ENCODE results near the gene SLC25A48.

DNA sequence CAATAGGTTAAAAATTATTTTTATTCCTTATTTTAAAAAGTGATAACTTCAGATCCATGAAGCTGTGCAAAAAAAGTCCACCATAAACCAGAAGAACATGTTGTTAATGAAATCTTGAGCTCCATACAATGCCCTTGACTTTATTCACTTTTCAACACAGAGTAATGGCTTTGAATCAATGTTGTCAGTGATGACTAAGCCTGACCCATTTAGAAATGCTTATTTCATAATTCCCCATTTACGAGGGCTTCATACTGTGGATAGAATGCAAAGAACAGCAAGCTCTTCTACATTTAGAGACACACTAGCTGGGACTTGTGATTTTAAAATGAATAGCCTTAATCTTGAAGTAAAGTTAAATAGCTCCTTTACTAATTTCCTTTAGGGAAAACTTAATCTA, 86.9 kb downstream of the SLC25A48 start:
- TF ChIP-seq, protein P1, sequence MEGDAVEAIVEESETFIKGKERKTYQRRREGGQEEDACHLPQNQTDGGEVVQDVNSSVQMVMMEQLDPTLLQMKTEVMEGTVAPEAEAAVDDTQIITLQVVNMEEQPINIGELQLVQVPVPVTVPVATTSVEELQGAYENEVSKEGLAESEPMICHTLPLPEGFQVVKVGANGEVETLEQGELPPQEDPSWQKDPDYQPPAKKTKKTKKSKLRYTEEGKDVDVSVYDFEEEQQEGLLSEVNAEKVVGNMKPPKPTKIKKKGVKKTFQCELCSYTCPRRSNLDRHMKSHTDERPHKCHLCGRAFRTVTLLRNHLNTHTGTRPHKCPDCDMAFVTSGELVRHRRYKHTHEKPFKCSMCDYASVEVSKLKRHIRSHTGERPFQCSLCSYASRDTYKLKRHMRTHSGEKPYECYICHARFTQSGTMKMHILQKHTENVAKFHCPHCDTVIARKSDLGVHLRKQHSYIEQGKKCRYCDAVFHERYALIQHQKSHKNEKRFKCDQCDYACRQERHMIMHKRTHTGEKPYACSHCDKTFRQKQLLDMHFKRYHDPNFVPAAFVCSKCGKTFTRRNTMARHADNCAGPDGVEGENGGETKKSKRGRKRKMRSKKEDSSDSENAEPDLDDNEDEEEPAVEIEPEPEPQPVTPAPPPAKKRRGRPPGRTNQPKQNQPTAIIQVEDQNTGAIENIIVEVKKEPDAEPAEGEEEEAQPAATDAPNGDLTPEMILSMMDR (conservative IDR thresholded peaks at IDR 0.05; ENCODE audit: low read depth, low read length): no peak
- no peak for TF ChIP-seq EZH2 (IDR thresholded peaks at IDR 0.05; ENCODE audit: borderline replicate concordance, low read depth, low read length, poor library complexity, severe bottlenecking)

Measured in A673 (cell line).